SK-N-MC (cell line): Measurements from ENCODE around the gene SLC2A11.

Experiments
- DNase-seq: peaks from one replicate; pipeline ENCODE4 v3.0.0-alpha.2; 2011; ENCODE audit warnings: low read depth, low spot score
- H3K27ac ChIP-seq: fragments of 200-600 bp; sonication (generic); 2 replicates; pipeline ENCODE4 v1.5.1; 2016; ENCODE audit warnings: mixed run types
- H3K36me3 ChIP-seq: fragments of 200-600 bp; sonication (generic); 2 replicates; pipeline ENCODE4 v1.6.1; 2017; ENCODE audit warnings: antibody characterized with exemption, low read length, mixed read lengths; ENCODE audit not compliant: insufficient read depth
- H3K4me3 ChIP-seq: fragments of 200-600 bp; sonication (generic); 2 replicates; pipeline ENCODE4 v1.5.1; 2016
- H3K9ac ChIP-seq: fragments of 200-600 bp; sonication (generic); 2 replicates; pipeline ENCODE4 v1.8.0; 2017; ENCODE audit warnings: mixed run types, mixed read lengths; ENCODE audit not compliant: insufficient read length
- H3K9me3 ChIP-seq: fragments of 200-600 bp; sonication (generic); 2 replicates; pipeline ENCODE4 v1.6.1; 2017; ENCODE audit warnings: low read depth, mild to moderate bottlenecking, antibody characterized with exemption, low read length, moderate library complexity, mixed read lengths
- EZH2 ChIP-seq: fragments of 200-600 bp; sonication (generic); IDR thresholded peaks from one replicate; pipeline ENCODE4 v1.6.1; 2017; ENCODE audit warnings: antibody characterized with exemption
- FOXP2 ChIP-seq: optimal IDR thresholded peaks from 2 replicates; pipeline ENCODE3; 2011; ENCODE audit warnings: mild to moderate bottlenecking, moderate library complexity; ENCODE audit not compliant: insufficient read depth; ENCODE audit errors: extremely low read length, control extremely low read depth
- POLR2AphosphoS5 ChIP-seq: IDR thresholded peaks from 2 replicates; pipeline ENCODE4 v1.6.1; 2012; ENCODE audit warnings: mild to moderate bottlenecking, low read depth, low read length, borderline replicate concordance

The SLC2A11 gene

GRCh38 chr22:23877566-23877965 is 19.9 kb downstream of the SLC2A11 start:
- Histone ChIP-seq H3K9ac (no peak overlapping the region), H3K36me3 (no peaks in the 10 kb centered on the region), H3K27ac (no peak overlapping the region), H3K4me3 (no peak overlapping the region), H3K9me3 (no peaks in the 10 kb centered on the region)
- no peak for DNase-seq
- TF ChIP-seq FOXP2 (no peak), POLR2AphosphoS5 (no peak), EZH2 (no peak)

GRCh38 chr22:23878219-23878618 is 20.5 kb downstream of the SLC2A11 start:
- Histone ChIP-seq H3K4me3 (no peak overlapping the region), H3K9ac (no peak overlapping the region), H3K36me3 (no peaks in the 10 kb centered on the region), H3K27ac (no peak overlapping the region), H3K9me3 (no peaks in the 10 kb centered on the region)
- no peak for DNase-seq
- TF ChIP-seq POLR2AphosphoS5, result no peak
- no peak for TF ChIP-seq EZH2
- no peak for TF ChIP-seq FOXP2

- no peak overlapping the region for H3K27ac ChIP-seq
- TF ChIP-seq EZH2 (no peak), FOXP2 (no peak), POLR2AphosphoS5 (no peak)
- no peak overlapping the region for H3K9ac ChIP-seq
- no peak for DNase-seq
- no peaks in the 10 kb centered on the region for H3K9me3 ChIP-seq
- H3K36me3 ChIP-seq, result no peaks in the 10 kb centered on the region
- H3K4me3 ChIP-seq, result no peak overlapping the region
Measured at GRCh38 chr22:23882370-23882769, 24.7 kb downstream of the SLC2A11 start.

GRCh38 chr22:23883658-23884057 is 26.0 kb downstream of the SLC2A11 start:
- Histone ChIP-seq H3K9me3 (no peaks in the 10 kb centered on the region), H3K36me3 (no peaks in the 10 kb centered on the region), H3K4me3 (no peak overlapping the region), H3K27ac (no peak overlapping the region), H3K9ac (no peak overlapping the region)
- DNase-seq, result no peak
- TF ChIP-seq EZH2 (no peak), FOXP2 (no peak), POLR2AphosphoS5 (no peak)

GRCh38 chr22:23884140-23884539 is 26.5 kb downstream of the SLC2A11 start:
- TF ChIP-seq EZH2 (no peak), POLR2AphosphoS5 (no peak), FOXP2 (no peak)
- Histone ChIP-seq H3K36me3 (no peaks in the 10 kb centered on the region), H3K9me3 (no peaks in the 10 kb centered on the region), H3K4me3 (no peak overlapping the region), H3K27ac (no peak overlapping the region), H3K9ac (no peak overlapping the region)
- no peak for DNase-seq

- Histone ChIP-seq H3K4me3 (no peak overlapping the region), H3K36me3 (no peaks in the 10 kb centered on the region), H3K9ac (no peak overlapping the region), H3K9me3 (no peaks in the 10 kb centered on the region), H3K27ac (no peak overlapping the region)
- TF ChIP-seq POLR2AphosphoS5 (no peak), EZH2 (no peak), FOXP2 (no peak)
- DNase-seq, result no peak
Measured at GRCh38 chr22:23888615-23889401, 31.1 kb downstream of the SLC2A11 start.

GRCh38 chr22:23889620-23890019 is 31.9 kb downstream of the SLC2A11 start:
- H3K27ac ChIP-seq, result no peak overlapping the region
- H3K9me3 ChIP-seq, result no peaks in the 10 kb centered on the region
- H3K4me3 ChIP-seq, result no peak overlapping the region
- no peak for TF ChIP-seq POLR2AphosphoS5
- TF ChIP-seq EZH2, result no peak
- TF ChIP-seq FOXP2, result no peak
- DNase-seq, result no peak
- H3K9ac ChIP-seq, result no peak overlapping the region
- H3K36me3 ChIP-seq, result no peaks in the 10 kb centered on the region

GRCh38 chr22:23891726-23892125 is 34.1 kb downstream of the SLC2A11 start:
- H3K27ac ChIP-seq, result no peak overlapping the region
- peaks cover 17% of the 10 kb centered on the region for H3K36me3 ChIP-seq
- no peaks in the 10 kb centered on the region for H3K9me3 ChIP-seq
- H3K9ac ChIP-seq, result no peak overlapping the region
- no peak overlapping the region for H3K4me3 ChIP-seq
- no peak for DNase-seq
- TF ChIP-seq EZH2 (no peak), FOXP2 (no peak), POLR2AphosphoS5 (no peak)

- no peak for DNase-seq
- Histone ChIP-seq H3K9me3 (no peaks in the 10 kb centered on the region), H3K27ac (no peak overlapping the region), H3K36me3 (peaks cover 21% of the 10 kb centered on the region), H3K9ac (no peak overlapping the region), H3K4me3 (no peak overlapping the region)
- TF ChIP-seq FOXP2 (no peak), POLR2AphosphoS5 (no peak), EZH2 (no peak)
Measured at GRCh38 chr22:23892130-23892529, 34.5 kb downstream of the SLC2A11 start.

- no peak overlapping the region for H3K4me3 ChIP-seq
- no peak overlapping the region for H3K9ac ChIP-seq
- no peaks in the 10 kb centered on the region for H3K9me3 ChIP-seq
- no peak for DNase-seq
- TF ChIP-seq POLR2AphosphoS5 (no peak), FOXP2 (no peak), EZH2 (no peak)
- H3K36me3 ChIP-seq, result peaks cover 26% of the 10 kb centered on the region
- no peak overlapping the region for H3K27ac ChIP-seq
Measured at GRCh38 chr22:23892706-23893105, 35.0 kb downstream of the SLC2A11 start.
